Activated CD4-positive, CD25-positive, alpha-beta regulatory T cell (primary cell): ENCODE data around the gene STRBP.
"Not testable (repeated sequence)": the region's sequence is repeated elsewhere in the genome, so short reads cannot be mapped to it uniquely, and the experiment has no call there.

Experiments
- DNase-seq, 4 experiments: peaks; one replicate each; lab custom pipeline; 2025; lab: John Stamatoyannopoulos, UW

The STRBP gene

GRCh38 chr9:123191680-123192079, 76.7 kb downstream of the STRBP start:
- no peak for DNase-seq

DNA sequence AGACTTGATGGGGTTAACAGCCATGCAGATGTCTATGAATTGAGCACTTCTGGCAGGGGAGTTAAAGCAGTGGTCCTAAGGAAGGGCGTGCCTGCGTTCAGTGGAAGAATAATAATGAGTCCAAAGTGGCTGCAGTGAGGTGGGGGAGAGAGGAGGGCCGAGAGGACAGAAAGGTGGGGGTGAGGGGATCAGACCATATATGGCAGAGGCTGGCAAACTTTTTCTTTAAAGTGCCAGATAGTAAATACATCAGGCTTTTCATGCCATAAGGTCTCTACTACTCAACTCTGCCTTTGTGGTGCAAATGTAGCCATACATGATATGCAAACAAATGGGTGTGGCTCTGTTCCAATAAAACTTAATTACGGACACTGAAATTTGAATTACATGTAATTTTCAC, 77.1 kb downstream of the STRBP start:
- no peak for DNase-seq

DNA sequence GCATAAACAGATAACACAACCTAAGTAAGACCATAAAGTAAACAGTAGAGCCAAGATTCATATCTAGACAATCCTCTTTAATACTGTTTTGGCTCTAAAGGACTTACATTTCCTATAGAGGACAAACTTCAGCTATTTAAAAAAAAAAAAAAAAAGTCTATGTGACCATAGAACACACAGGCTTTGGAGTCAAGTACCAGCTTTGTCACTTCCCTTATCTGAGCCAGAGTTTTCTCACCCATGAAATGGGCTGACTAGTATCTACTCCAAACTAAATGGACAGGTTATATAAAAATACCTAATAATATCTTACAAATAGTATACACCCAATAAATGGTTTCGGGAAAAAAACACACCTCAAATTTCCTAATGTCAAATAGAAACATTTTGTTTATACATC, 81.3 kb downstream of the STRBP start:
- DNase-seq = no peak

DNA sequence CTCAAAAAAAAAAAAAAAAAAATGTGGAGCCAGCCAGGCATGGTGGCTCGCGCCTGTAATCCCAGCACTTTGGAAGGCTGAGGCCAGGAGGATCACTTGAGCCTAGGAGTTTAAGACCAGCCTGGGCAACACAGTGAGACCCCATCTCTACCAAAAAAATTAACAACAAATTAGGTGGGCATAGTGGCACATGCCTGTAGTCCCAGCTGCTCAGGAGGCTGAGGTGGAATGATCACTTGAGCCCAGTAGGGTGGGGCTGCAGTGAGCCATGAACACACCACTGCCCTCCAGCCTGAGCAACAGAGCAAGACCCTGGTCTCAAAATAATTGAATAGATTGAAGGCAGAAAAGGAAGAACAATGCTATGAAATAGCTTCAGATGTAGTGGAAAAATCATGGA, 82.4 kb downstream of the STRBP start:
- DNase-seq = not testable (repeated sequence)

GRCh38 chr9:123176949-123177348, 91.4 kb downstream of the STRBP start:
- DNase-seq = no peak

- DNase-seq = no peak
These were observed 92.3 kb downstream of the STRBP start for GRCh38 chr9:123175854-123176629.

DNA sequence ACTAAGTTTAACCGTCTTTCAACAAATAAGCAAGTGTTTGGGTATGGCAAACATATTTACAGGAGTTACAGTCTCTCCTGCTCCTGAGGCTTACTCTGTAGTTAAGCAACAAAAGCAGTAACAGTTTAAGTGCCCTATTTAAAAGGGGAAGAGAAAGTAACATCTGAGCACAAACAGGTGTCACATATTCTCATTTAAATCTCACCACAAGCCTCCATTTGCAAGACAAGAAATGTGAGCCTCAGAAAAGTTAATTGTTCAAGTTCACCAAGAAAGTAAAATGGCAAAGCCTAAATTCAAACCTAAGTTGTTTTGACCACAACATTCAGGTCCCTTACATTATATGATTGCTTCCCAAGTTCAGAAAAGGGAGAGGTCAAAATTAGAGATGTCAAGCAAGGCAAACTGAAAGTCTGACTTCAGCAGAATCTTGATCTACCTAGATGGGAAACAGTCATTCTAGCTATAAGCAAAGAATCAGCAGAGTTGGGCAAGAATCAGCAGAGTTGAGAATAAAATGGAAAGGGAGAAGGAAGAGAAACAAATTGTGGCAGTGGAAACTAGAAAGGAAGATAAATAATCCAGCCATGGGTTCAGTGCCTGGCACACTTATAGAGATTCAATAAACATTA, 93.4 kb downstream of the STRBP start:
- DNase-seq = no peak

- no peak for DNase-seq
These were observed 94.3 kb downstream of the STRBP start for GRCh38 chr9:123174079-123174478.

DNA sequence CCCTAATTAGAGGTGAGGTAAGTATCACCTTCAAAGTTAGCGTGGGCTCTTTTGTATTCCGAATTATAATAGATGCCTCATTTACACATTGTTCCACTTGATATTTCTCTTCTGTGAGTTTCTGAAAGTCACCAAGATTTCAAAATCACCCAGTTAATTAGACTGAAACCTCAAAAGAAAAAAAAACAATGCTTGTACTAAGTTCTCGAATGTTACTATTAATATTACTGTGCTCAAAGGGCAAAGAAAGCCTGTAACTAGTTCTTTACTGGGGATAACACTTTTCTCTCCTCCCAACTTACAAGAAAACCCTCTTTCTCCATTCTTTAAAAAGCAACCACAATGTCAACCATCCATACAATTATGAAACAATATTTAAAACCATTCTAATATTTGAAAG, 98.5 kb downstream of the STRBP start:
- DNase-seq = no peak

DNA sequence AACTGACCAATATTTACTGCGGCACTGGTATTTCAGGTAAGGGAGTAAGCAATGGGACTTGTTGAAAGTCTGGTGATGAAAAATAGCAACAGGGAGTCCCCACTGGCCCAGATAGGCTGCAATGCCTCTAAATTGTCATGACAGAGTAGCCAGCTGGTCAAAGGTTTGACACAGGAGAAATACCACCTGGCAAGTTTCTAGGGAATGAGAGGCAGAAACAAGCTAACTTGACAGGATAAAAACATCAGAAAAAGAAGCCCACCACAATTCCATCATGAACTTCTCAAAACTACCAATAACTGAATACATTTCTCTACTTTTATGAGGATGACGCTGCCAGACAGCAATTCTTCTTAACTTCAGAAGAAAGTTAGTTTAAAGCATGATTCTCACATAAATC, 99.8 kb downstream of the STRBP start:
- DNase-seq = no peak

DNA sequence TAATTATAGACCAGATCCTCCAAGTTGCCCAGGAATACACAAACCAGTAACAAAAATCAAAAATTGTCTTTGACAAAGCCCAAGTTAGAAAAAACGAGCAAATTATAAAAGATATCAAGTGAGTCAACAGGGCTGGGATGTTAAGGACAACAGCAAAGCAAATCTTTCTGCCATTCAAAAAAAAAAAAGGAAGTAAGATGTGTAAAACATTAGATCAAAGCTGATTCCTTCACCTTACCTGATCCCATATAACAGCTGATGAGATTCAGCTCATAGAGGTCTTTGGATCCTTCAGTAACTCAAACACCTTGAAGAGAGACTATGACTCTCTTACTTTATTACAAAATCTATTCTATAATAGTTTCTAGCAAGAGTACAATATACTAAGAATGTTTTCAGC, 100.9 kb downstream of the STRBP start:
- DNase-seq = no peak

GRCh38 chr9:123165813-123166212, 102.6 kb downstream of the STRBP start:
- DNase-seq = no peak

- no peak for DNase-seq
These were observed 104.1 kb downstream of the STRBP start for GRCh38 chr9:123164285-123164684.

DNA sequence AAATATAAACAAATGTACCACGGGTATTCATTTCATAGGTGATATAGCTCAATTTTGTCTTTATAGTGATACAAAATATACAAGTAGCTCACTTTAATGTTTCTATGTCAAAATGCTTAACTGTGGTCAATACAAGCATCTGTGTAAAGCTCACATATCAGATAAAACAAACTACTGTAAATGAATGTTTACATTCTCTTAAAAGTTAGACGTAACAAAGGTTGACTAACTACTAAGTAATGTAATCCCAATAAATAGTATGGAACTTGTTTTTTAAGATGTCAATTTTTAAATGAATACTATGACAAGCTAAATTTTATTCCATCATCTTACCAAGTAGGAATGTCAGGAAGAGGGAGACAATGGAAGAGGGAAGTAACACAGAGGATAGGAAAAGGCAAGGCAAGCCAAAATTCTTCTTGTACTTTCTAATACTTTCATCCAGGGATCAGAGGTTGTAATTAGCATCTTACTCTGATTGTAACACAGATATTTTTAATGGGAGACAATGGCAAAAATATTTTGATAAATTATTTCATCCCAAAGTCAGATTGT, 105.5 kb downstream of the STRBP start:
- no peak for DNase-seq

DNA sequence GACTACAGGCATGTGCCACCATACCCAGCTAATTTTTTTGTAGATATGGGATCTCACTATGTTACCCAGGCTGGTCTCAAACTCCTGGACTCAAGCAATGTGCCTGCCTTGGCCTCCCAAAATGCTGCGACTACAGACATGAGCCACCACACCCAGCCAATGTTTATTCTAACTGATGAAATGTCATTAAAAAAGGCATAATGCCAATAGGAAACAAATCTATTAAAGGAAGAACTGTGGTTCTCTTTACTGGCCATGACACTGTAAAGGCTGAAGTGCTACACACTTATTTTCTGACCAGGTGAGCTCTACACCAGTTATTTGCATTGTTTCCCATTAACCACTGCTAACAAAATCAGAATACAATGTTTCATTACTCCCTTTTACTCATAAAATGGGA, 106.0 kb downstream of the STRBP start:
- no peak for DNase-seq

DNA sequence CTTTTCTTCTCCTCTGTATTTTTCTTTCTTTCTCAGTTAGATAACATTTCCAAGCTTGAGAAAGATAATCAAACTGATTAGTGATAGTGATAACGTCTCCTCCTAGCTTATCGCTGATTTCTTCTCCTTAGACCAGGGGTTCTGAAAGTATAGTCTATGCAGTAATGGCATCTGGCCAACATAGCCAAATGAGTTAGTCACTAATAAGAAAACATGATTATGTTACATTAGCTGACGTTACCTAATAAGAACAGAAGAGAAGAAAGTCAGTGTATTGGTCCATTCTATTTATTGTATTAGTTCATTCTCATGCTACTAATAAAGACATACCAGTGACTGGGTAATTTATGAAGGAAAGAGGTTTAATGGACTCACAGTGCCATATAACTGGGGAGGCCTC, 111.2 kb downstream of the STRBP start:
- no peak for DNase-seq

GRCh38 chr9:123150708-123151503, 117.5 kb downstream of the STRBP start:
- no peak for DNase-seq

DNA sequence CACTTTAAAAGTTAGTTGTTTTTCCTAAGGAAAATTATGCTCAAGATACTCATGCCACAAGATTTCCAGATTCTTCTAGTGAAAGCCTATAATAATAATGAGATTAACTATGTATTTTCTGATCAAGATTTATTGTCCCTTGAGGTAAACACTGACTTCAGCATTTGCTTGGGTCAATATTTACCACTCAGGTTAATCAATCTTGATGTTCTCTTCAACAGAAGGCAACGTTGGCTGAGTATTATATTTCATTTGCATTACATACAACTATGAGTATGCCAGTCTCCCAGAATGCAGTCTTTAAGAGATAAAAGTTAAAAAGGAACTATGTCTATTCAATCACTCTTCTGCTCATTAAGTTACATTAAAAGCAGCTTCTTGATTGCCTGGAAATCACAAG, 119.3 kb downstream of the STRBP start:
- DNase-seq = no peak

GRCh38 chr9:123138163-123138562, 130.2 kb downstream of the STRBP start:
- no peak for DNase-seq

DNA sequence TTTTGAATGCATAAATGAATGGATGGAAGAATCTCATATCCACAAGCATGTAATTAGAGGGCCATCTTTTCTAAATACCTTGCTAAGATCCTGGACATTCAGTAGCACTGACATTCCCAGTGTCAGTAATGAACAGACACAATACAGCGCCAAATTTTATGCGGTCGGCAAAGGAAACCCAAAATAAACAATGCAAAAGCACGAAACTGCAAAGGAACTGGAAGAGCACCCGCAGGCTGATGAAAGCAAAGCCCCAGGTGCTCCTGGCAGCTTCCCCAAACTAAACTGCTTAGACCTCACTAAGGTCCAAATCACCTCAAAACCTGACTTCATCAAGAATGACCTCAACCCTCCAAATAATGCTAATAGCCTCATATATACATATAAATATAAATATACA, 133.0 kb downstream of the STRBP start:
- no peak for DNase-seq

DNA sequence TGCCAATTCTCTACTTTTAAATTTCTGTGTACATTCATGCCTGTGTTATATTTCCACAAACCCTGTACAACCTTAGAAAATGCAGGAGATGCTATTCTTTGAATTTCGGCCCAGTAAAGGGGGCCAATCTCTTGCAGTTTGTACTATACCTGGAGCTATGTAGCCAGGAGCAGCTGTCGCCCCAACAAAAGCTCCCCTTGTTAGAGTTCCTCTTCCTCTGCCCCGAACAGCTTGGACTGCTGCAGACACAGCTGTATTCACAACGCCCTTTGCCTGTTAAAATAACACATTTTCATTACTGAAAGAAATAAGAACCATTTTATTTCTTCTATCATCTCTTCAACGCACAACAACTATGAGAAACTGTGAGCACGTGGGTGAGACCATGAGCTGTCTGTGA, 135.7 kb downstream of the STRBP start:
- DNase-seq = no peak

DNA sequence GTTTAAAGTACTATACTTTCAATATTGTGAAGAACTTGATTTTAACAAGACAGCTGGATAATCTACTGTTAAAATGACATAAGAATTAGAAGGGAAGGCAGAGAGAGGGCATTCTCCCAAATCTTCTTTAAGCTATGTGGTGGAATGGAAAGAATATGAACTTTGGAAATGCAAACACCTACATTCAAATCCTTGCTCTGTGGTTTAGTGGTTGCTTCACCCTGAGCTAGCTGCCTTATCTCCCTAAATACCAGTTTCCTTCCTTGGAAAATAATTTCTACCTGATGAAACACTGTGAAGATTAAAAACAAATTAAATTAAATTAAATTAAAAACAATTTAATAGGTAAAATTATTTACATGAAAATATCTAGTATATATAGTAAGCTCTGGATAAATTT, 136.4 kb downstream of the STRBP start:
- no peak for DNase-seq

GRCh38 chr9:123131258-123131657, 137.1 kb downstream of the STRBP start:
- DNase-seq = no peak
